HepG2 (cell line): ENCODE results near the gene SLC38A2. TPM values are rescaled to one million over a fixed set of nuclear protein-coding genes. Genes with fewer than 3 reads are reported as not detected.
A peak's percentile ranks its signal among the peaks of the same experiment; 100 is the strongest.

ENCODE experiments used
- EHMT2 ChIP-seq: fragments of 200-600 bp; sonication (generic); IDR thresholded peaks from 2 replicates; pipeline ENCODE4 v1.7.0; 2017; ENCODE audit warnings: antibody characterized with exemption, low read depth, low read length, borderline replicate concordance
- FIP1L1 ChIP-seq: fragments of 200-400 bp; formaldehyde crosslinking; IDR thresholded peaks from 2 replicates; pipeline ENCODE4 v1.6.1; 2018; ENCODE audit warnings: low read depth, mild to moderate bottlenecking, low read length, moderate library complexity, borderline replicate concordance; ENCODE audit not compliant: insufficient read depth
- HCFC1 ChIP-seq: fragments of 150-350 bp; IDR thresholded peaks from 2 replicates; pipeline ENCODE4 v1.6.1; 2014; ENCODE audit warnings: low read depth, low read length
- JUNB ChIP-seq: sonication (generic); formaldehyde crosslinking; IDR thresholded peaks from 2 replicates; pipeline ENCODE4 v1.8.0; 2022; ENCODE audit warnings: missing genetic modification reagents, mild to moderate bottlenecking, borderline replicate concordance
- SKI ChIP-seq: fragments of 450-650 bp; IDR thresholded peaks from one replicate; pipeline ENCODE4 v1.6.1; 2018; ENCODE audit warnings: mild to moderate bottlenecking; ENCODE audit not compliant: partially characterized antibody
- TCF12 ChIP-seq, 2 experiments: fragments of 450-650 bp in 1 of 2; sonication (generic) in 1 of 2; formaldehyde crosslinking in 1 of 2; IDR thresholded peaks; 2 replicates each; pipeline versions ENCODE4 v1.6.1 to v1.8.0; 2017 to 2022; ENCODE audit warnings: antibody characterized with exemption in 1 of 2, mild to moderate bottlenecking in 1 of 2, missing genetic modification reagents in 1 of 2, moderate library complexity in 1 of 2
- TEAD3 ChIP-seq: optimal IDR thresholded peaks from 2 replicates; pipeline ENCODE3; 2016; ENCODE audit warnings: borderline replicate concordance
- ZFP36 ChIP-seq: fragments of 150-350 bp; IDR thresholded peaks from 2 replicates; pipeline ENCODE4 v1.6.1; 2018; ENCODE audit warnings: borderline replicate concordance, low read length, low read depth; ENCODE audit not compliant: partially characterized antibody
- ZFP90 ChIP-seq: sonication (generic); formaldehyde crosslinking; IDR thresholded peaks from 2 replicates; pipeline ENCODE4 v1.8.0; 2022; ENCODE audit warnings: missing genetic modification reagents, mild to moderate bottlenecking, inconsistent platforms, borderline replicate concordance
- ZNF251 ChIP-seq: sonication (generic); formaldehyde crosslinking; IDR thresholded peaks from 2 replicates; pipeline ENCODE4 v1.9.0; 2021; ENCODE audit warnings: mild to moderate bottlenecking, missing genetic modification reagents
- ZNF260 ChIP-seq: sonication (generic); formaldehyde crosslinking; IDR thresholded peaks from 2 replicates; pipeline ENCODE4 v1.4.0; 2020; ENCODE audit warnings: missing genetic modification reagents, low read depth, mild to moderate bottlenecking, borderline replicate concordance
- ZNF331 ChIP-seq: sonication (generic); formaldehyde crosslinking; IDR thresholded peaks from 2 replicates; pipeline ENCODE4 v1.4.0; 2020; ENCODE audit warnings: missing genetic modification reagents
- ZNF33A ChIP-seq: sonication (generic); formaldehyde crosslinking; IDR thresholded peaks from 2 replicates; pipeline ENCODE4 v1.5.1; 2020; ENCODE audit warnings: missing genetic modification reagents, mild to moderate bottlenecking, moderate library complexity, borderline replicate concordance
- ZNF460 ChIP-seq: sonication (generic); formaldehyde crosslinking; IDR thresholded peaks from 2 replicates; pipeline ENCODE4 v1.5.1; 2020; ENCODE audit warnings: missing genetic modification reagents, mild to moderate bottlenecking, borderline replicate concordance
- ZNF569 ChIP-seq: sonication (generic); formaldehyde crosslinking; IDR thresholded peaks from 2 replicates; pipeline ENCODE4 v1.5.0; 2020; ENCODE audit warnings: mild to moderate bottlenecking, missing genetic modification reagents, moderate library complexity, borderline replicate concordance
- polyA plus RNA-seq, 8 experiments: library from polyadenylated mRNA; depleted of rRNA in 3 of 8; stranded (reverse) in 7 of 8; unstranded in 1 of 8; fragments of >200 nt; fragmentation: Illumina TruSeq in 4 of 8; extraction: Trizol in 4 of 8; gene quantifications; 2 replicates each; pipeline versions ENCODE4 v1.2.1 to v1.2.3, GENCODE V29; 2011 to 2016; ENCODE audit warnings: low read depth in 4 of 8, missing spikeins in 1 of 8, mixed read lengths in 1 of 8; ENCODE audit not compliant: insufficient read depth in 1 of 8
- total RNA-seq, 5 experiments: library from RNA; depleted of rRNA; stranded (reverse); fragments of >200 nt; fragmentation: Illumina TruSeq; extraction: Trizol; gene quantifications; 2 replicates each; pipeline ENCODE4 v1.2.3, GENCODE V29; 2016; ENCODE audit warnings: low read depth in 1 of 5
- TF ChIP-seq, protein P1 (sequence below): sonication (generic); formaldehyde crosslinking; IDR thresholded peaks from 2 replicates; pipeline ENCODE4 v1.5.1; 2020; ENCODE audit warnings: missing genetic modification reagents, mild to moderate bottlenecking, borderline replicate concordance
- TF ChIP-seq, protein P2 (sequence below): sonication (generic); formaldehyde crosslinking; IDR thresholded peaks from 2 replicates; pipeline ENCODE4 v1.4.0; 2020; ENCODE audit warnings: mild to moderate bottlenecking, missing genetic modification reagents
- TF ChIP-seq, protein P3 (sequence below): sonication (generic); formaldehyde crosslinking; IDR thresholded peaks from 2 replicates; pipeline ENCODE4 v1.5.1; 2020; ENCODE audit warnings: mild to moderate bottlenecking, missing genetic modification reagents, moderate library complexity
- TF ChIP-seq, protein P4 (sequence below): sonication (generic); formaldehyde crosslinking; IDR thresholded peaks from 2 replicates; pipeline ENCODE4 v1.9.0; 2021; ENCODE audit warnings: missing genetic modification reagents, mild to moderate bottlenecking, borderline replicate concordance

SLC38A2 gene
- total and polyA plus RNA-seq, 2 of the 13 experiments (the other 11 are each of a cell fraction or from before 2014, with no cell fraction given): 368 to 880 TPM

DNA sequence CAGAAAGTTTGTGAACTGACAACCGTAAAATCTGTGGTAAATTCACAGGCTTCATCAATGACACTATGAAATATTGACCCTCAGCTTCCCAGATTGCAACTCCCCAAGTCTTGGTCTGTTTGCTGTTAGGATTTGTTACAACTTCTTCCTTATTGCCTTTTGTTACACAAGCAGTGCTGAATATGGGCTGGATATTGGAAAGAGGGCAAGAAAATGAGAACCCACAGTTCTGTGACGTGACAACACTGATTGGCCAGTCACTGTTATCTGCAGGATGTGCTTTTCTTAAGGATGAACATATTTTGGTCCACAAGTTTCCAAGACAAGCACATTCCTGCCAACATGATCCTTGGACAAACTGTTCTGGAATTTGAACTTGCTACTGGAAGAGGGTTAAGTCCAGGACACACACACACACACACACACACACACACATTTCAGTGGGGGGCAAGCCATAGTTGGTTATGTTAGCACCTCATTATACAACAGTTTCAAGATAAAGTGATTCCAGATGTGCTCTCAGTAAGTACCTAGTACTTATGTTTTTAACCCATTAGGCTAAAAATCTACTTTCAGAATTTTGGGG lies 16.6 kb upstream of the SLC38A2 start (continued):
- TF ChIP-seq FIP1L1 (no peak), ZNF460 (no peak), ZNF260 (no peak), ZFP36 (no peak), ZNF331 (CRISPR knock-in tag) (no peak), ZNF569 (no peak), TEAD3 (CRISPR knock-in tag) (peak; percentile 41), EHMT2 (no peak), JUNB (CRISPR knock-in tag) (no peak), ZNF251 (CRISPR knock-in tag) (no peak), SKI (no peak), ZNF33A (CRISPR knock-in tag) (no peak), TCF12 (IDR thresholded peaks at IDR 0.05) (no peak), TCF12 (CRISPR knock-in tag; IDR thresholded peaks at IDR 0.05) (no peak), HCFC1 (no peak), ZFP90 (CRISPR knock-in tag) (no peak)
- TF ChIP-seq, protein P1, sequence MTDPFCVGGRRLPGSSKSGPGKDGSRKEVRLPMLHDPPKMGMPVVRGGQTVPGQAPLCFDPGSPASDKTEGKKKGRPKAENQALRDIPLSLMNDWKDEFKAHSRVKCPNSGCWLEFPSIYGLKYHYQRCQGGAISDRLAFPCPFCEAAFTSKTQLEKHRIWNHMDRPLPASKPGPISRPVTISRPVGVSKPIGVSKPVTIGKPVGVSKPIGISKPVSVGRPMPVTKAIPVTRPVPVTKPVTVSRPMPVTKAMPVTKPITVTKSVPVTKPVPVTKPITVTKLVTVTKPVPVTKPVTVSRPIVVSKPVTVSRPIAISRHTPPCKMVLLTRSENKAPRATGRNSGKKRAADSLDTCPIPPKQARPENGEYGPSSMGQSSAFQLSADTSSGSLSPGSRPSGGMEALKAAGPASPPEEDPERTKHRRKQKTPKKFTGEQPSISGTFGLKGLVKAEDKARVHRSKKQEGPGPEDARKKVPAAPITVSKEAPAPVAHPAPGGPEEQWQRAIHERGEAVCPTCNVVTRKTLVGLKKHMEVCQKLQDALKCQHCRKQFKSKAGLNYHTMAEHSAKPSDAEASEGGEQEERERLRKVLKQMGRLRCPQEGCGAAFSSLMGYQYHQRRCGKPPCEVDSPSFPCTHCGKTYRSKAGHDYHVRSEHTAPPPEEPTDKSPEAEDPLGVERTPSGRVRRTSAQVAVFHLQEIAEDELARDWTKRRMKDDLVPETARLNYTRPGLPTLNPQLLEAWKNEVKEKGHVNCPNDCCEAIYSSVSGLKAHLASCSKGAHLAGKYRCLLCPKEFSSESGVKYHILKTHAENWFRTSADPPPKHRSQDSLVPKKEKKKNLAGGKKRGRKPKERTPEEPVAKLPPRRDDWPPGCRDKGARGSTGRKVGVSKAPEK: no peak
- TF ChIP-seq, protein P2, sequence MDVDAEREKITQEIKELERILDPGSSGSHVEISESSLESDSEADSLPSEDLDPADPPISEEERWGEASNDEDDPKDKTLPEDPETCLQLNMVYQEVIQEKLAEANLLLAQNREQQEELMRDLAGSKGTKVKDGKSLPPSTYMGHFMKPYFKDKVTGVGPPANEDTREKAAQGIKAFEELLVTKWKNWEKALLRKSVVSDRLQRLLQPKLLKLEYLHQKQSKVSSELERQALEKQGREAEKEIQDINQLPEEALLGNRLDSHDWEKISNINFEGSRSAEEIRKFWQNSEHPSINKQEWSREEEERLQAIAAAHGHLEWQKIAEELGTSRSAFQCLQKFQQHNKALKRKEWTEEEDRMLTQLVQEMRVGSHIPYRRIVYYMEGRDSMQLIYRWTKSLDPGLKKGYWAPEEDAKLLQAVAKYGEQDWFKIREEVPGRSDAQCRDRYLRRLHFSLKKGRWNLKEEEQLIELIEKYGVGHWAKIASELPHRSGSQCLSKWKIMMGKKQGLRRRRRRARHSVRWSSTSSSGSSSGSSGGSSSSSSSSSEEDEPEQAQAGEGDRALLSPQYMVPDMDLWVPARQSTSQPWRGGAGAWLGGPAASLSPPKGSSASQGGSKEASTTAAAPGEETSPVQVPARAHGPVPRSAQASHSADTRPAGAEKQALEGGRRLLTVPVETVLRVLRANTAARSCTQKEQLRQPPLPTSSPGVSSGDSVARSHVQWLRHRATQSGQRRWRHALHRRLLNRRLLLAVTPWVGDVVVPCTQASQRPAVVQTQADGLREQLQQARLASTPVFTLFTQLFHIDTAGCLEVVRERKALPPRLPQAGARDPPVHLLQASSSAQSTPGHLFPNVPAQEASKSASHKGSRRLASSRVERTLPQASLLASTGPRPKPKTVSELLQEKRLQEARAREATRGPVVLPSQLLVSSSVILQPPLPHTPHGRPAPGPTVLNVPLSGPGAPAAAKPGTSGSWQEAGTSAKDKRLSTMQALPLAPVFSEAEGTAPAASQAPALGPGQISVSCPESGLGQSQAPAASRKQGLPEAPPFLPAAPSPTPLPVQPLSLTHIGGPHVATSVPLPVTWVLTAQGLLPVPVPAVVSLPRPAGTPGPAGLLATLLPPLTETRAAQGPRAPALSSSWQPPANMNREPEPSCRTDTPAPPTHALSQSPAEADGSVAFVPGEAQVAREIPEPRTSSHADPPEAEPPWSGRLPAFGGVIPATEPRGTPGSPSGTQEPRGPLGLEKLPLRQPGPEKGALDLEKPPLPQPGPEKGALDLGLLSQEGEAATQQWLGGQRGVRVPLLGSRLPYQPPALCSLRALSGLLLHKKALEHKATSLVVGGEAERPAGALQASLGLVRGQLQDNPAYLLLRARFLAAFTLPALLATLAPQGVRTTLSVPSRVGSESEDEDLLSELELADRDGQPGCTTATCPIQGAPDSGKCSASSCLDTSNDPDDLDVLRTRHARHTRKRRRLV (CRISPR knock-in tag): no peak
- TF ChIP-seq, protein P3, sequence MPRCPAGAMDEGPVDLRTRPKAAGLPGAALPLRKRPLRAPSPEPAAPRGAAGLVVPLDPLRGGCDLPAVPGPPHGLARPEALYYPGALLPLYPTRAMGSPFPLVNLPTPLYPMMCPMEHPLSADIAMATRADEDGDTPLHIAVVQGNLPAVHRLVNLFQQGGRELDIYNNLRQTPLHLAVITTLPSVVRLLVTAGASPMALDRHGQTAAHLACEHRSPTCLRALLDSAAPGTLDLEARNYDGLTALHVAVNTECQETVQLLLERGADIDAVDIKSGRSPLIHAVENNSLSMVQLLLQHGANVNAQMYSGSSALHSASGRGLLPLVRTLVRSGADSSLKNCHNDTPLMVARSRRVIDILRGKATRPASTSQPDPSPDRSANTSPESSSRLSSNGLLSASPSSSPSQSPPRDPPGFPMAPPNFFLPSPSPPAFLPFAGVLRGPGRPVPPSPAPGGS (CRISPR knock-in tag): no peak
- TF ChIP-seq, protein P4, sequence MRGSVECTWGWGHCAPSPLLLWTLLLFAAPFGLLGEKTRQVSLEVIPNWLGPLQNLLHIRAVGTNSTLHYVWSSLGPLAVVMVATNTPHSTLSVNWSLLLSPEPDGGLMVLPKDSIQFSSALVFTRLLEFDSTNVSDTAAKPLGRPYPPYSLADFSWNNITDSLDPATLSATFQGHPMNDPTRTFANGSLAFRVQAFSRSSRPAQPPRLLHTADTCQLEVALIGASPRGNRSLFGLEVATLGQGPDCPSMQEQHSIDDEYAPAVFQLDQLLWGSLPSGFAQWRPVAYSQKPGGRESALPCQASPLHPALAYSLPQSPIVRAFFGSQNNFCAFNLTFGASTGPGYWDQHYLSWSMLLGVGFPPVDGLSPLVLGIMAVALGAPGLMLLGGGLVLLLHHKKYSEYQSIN (CRISPR knock-in tag): no peak
